Brain pericyte (primary cell): ENCODE data around the gene ZNF497.
A peak's percentile ranks its signal among the peaks of the same experiment; 100 is the strongest.

Experiments
- DNase-seq: peaks from one replicate; pipeline ENCODE4 v3.0.0-alpha.2; 2012; ENCODE audit warnings: low read depth, low spot score

ZNF497 gene

GRCh38 chr19:58367698-58368454, 5.3 kb upstream of the ZNF497 start:
- DNase-seq: no peak

GRCh38 chr19:58366585-58367430, 4.3 kb upstream of the ZNF497 start:
- DNase-seq: no peak

- no peak for DNase-seq
These were observed 1.6 kb upstream of the ZNF497 start for GRCh38 chr19:58364146-58364545.

- peak; percentile 43 for DNase-seq
These were observed 665 bp downstream of the ZNF497 start for GRCh38 chr19:58361900-58362271.

GRCh38 chr19:58357481-58358145, 4.9 kb downstream of the ZNF497 start:
- DNase-seq: no peak

GRCh38 chr19:58356766-58357480, 5.6 kb downstream of the ZNF497 start:
- no peak for DNase-seq

GRCh38 chr19:58355908-58356765, 6.4 kb downstream of the ZNF497 start:
- DNase-seq: no peak

- DNase-seq: no peak
These were observed 7.2 kb downstream of the ZNF497 start for GRCh38 chr19:58355215-58355796.

- DNase-seq: no peak
These were observed 8.0 kb downstream of the ZNF497 start for GRCh38 chr19:58354478-58355030.

- no peak for DNase-seq
These were observed 8.7 kb downstream of the ZNF497 start for GRCh38 chr19:58353717-58354477.

- DNase-seq: no peak
These were observed 9.5 kb downstream of the ZNF497 start, which contains the start of gene A1BG for GRCh38 chr19:58352760-58353671. Gene A1BG (minus strand): TSS chr19:58353492. CDS start chr19:58353437, 55 bp downstream.

GRCh38 chr19:58351990-58352755, 10.4 kb downstream of the ZNF497 start:
- DNase-seq: no peak

- DNase-seq: no peak
These were observed 11.0 kb downstream of the ZNF497 start for GRCh38 chr19:58351558-58351878.

GRCh38 chr19:58350871-58351557, 11.5 kb downstream of the ZNF497 start:
- DNase-seq: no peak

- DNase-seq: no peak
These were observed 12.3 kb downstream of the ZNF497 start for GRCh38 chr19:58350001-58350861.

- no peak for DNase-seq
These were observed 13.0 kb downstream of the ZNF497 start for GRCh38 chr19:58349590-58349989.
